H9 (cell line): ENCODE measurements around the gene HRAS. TPM values are rescaled to one million over a fixed set of nuclear protein-coding genes. Genes with fewer than 3 reads are reported as not detected.

ENCODE experiments used
- DNase-seq: peaks from one replicate; pipeline ENCODE4 v3.0.0-alpha.2; 2017
- H2AFZ ChIP-seq: one replicate; pipeline ENCODE4 v1.6.1; 2013; ENCODE audit warnings: mild to moderate bottlenecking, low read length, control low read depth, moderate library complexity
- H2AK5ac ChIP-seq: 2 replicates; pipeline ENCODE4 v1.6.1; 2013; ENCODE audit warnings: low read length, control low read depth, mixed read lengths; ENCODE audit not compliant: insufficient read length
- H2BK120ac ChIP-seq: one replicate; pipeline ENCODE4 v1.6.1; 2013; ENCODE audit warnings: low read depth, mild to moderate bottlenecking, low read length, control low read depth, inconsistent platforms; ENCODE audit not compliant: poor library complexity, severe bottlenecking
- H2BK12ac ChIP-seq: 2 replicates; pipeline ENCODE4 v1.6.1; 2013; ENCODE audit warnings: low read length, control low read depth, mixed read lengths, low read depth; ENCODE audit not compliant: insufficient read length
- H2BK15ac ChIP-seq: 2 replicates; pipeline ENCODE4 v1.6.1; 2013; ENCODE audit warnings: low read depth, low read length, control low read depth
- H2BK20ac ChIP-seq: one replicate; pipeline ENCODE4 v1.6.1; 2013; ENCODE audit warnings: low read depth, mild to moderate bottlenecking, low read length, control low read depth, inconsistent platforms; ENCODE audit not compliant: poor library complexity, severe bottlenecking
- H2BK5ac ChIP-seq: 2 replicates; pipeline ENCODE4 v1.6.1; 2013; ENCODE audit warnings: low read length, control low read depth, mixed read lengths; ENCODE audit not compliant: insufficient read length
- H3K14ac ChIP-seq: 2 replicates; pipeline ENCODE4 v1.6.1; 2013; ENCODE audit warnings: low read length, control low read depth; ENCODE audit not compliant: insufficient read depth
- H3K18ac ChIP-seq: 2 replicates; pipeline ENCODE4 v1.6.1; 2013; ENCODE audit warnings: low read depth, mild to moderate bottlenecking, mixed read lengths, low read length, control low read depth; ENCODE audit not compliant: insufficient read length
- H3K23ac ChIP-seq: 2 replicates; pipeline ENCODE4 v1.6.1; 2013; ENCODE audit warnings: low read length, control low read depth, mixed read lengths, low read depth; ENCODE audit not compliant: insufficient read length
- H3K23me2 ChIP-seq: 2 replicates; pipeline ENCODE4 v1.6.1; 2013; ENCODE audit warnings: low read depth, mild to moderate bottlenecking, mixed read lengths, low read length, control low read depth; ENCODE audit not compliant: insufficient read length, poor library complexity, severe bottlenecking
- H3K27ac ChIP-seq: 2 replicates; pipeline ENCODE4 v1.5.1; 2013; ENCODE audit warnings: low read length, control low read depth, mixed read lengths, low read depth; ENCODE audit not compliant: insufficient read length
- H3K27me3 ChIP-seq: 2 replicates; pipeline ENCODE4 v1.6.1; 2013; ENCODE audit warnings: low read length, control low read depth, inconsistent platforms; ENCODE audit not compliant: insufficient read depth
- H3K4ac ChIP-seq: 2 replicates; pipeline ENCODE4 v1.6.1; 2013; ENCODE audit warnings: low read depth, mild to moderate bottlenecking, control low read depth, inconsistent platforms, low read length, moderate library complexity
- H3K4me1 ChIP-seq: 2 replicates; pipeline ENCODE4 v1.6.1; 2013; ENCODE audit warnings: low read length, control low read depth, inconsistent platforms; ENCODE audit not compliant: insufficient read depth
- H3K4me2 ChIP-seq: 2 replicates; pipeline ENCODE4 v1.6.1; 2013; ENCODE audit warnings: low read length, control low read depth, mixed read lengths; ENCODE audit not compliant: insufficient read length, insufficient read depth
- H3K56ac ChIP-seq: 2 replicates; pipeline ENCODE4 v1.6.1; 2013; ENCODE audit warnings: low read depth, mild to moderate bottlenecking, mixed read lengths, low read length, control low read depth; ENCODE audit not compliant: insufficient read length
- H3K79me1 ChIP-seq: 2 replicates; pipeline ENCODE4 v1.6.1; 2013; ENCODE audit warnings: low read depth, mild to moderate bottlenecking, moderate library complexity, low read length, control low read depth, inconsistent platforms; ENCODE audit not compliant: insufficient read depth, poor library complexity, severe bottlenecking
- H3K79me2 ChIP-seq: 2 replicates; pipeline ENCODE4 v1.6.1; 2013; ENCODE audit warnings: low read length, control low read depth, inconsistent platforms; ENCODE audit not compliant: insufficient read depth
- H3K9ac ChIP-seq: 2 replicates; pipeline ENCODE4 v1.6.1; 2013; ENCODE audit warnings: low read length, control low read depth, mixed read lengths; ENCODE audit not compliant: insufficient read length; ENCODE audit errors: extremely low read depth
- H3K9me3 ChIP-seq: one replicate; pipeline ENCODE4 v1.6.1; 2013; ENCODE audit warnings: low read depth, low read length, inconsistent platforms; ENCODE audit not compliant: control insufficient read depth
- H3T11ph ChIP-seq: one replicate; pipeline ENCODE4 v1.6.1; 2013; ENCODE audit warnings: mild to moderate bottlenecking, low read length, control low read depth, inconsistent platforms
- H4K20me1 ChIP-seq: one replicate; pipeline ENCODE4 v1.6.1; 2013; ENCODE audit not compliant: control insufficient read depth, insufficient read length, insufficient read depth
- H4K5ac ChIP-seq: 2 replicates; pipeline ENCODE4 v1.6.1; 2013; ENCODE audit warnings: low read depth, mild to moderate bottlenecking, mixed read lengths, low read length, control low read depth; ENCODE audit not compliant: insufficient read length
- H4K8ac ChIP-seq: replicated peaks from 2 replicates; pipeline ENCODE4 v1.6.1; 2013; ENCODE audit warnings: low read length, control low read depth, mixed read lengths, low read depth; ENCODE audit not compliant: insufficient read length
- H4K91ac ChIP-seq: 2 replicates; pipeline ENCODE4 v1.6.1; 2013; ENCODE audit warnings: low read depth, mild to moderate bottlenecking, moderate library complexity, mixed read lengths, low read length, control low read depth; ENCODE audit not compliant: insufficient read length
- H3K27ac Mint-ChIP-seq, 3 experiments: 2 replicates in 2 of 3; 3 replicates in 1 of 3; pipeline ENCODE4 v1.8.0; 2020 to 2021; ENCODE audit warnings: mixed read lengths in 3 of 3, mild to moderate bottlenecking in 1 of 3, moderate library complexity in 1 of 3
- H3K27me3 Mint-ChIP-seq: 2 replicates; pipeline ENCODE4 v1.8.0; 2021; ENCODE audit warnings: low read depth, mild to moderate bottlenecking, moderate library complexity, mixed read lengths
- H3K36me3 Mint-ChIP-seq, 3 experiments: 2 replicates in 2 of 3; 3 replicates in 1 of 3; pipeline ENCODE4 v1.8.0; 2020 to 2021; ENCODE audit warnings: low read depth in 3 of 3, mixed read lengths in 3 of 3; ENCODE audit not compliant: insufficient read depth in 1 of 3
- H3K4me1 Mint-ChIP-seq, 2 experiments: 2 replicates each; pipeline ENCODE4 v1.8.0; 2020; ENCODE audit warnings: mixed read lengths in 2 of 2
- H3K4me3 Mint-ChIP-seq, 2 experiments: 2 replicates in 1 of 2; 3 replicates in 1 of 2; pipeline ENCODE4 v1.8.0; 2020 to 2021; ENCODE audit warnings: mild to moderate bottlenecking in 2 of 2, mixed read lengths in 2 of 2, moderate library complexity in 1 of 2
- H3K9me3 Mint-ChIP-seq, 2 experiments: 2 replicates in 1 of 2; 3 replicates in 1 of 2; pipeline ENCODE4 v1.8.0; 2020; ENCODE audit warnings: mild to moderate bottlenecking in 2 of 2, mixed read lengths in 2 of 2, moderate library complexity in 1 of 2
- CTCF ChIP-seq: fragments of 200-600 bp; sonication (generic); conservative IDR thresholded peaks from 3 replicates; pipeline ENCODE4 v1.8.0; 2021; ENCODE audit warnings: antibody characterized with exemption, mild to moderate bottlenecking
- WGBS: extraction: QIAGEN DNeasy Blood & Tissue Kit; methylation state at CpG from one replicate; pipeline ENCODE4 v1.1.7; 2013; ENCODE audit warnings: missing lambda C conversion rate, low lambda C conversion rate, mixed read lengths; ENCODE audit not compliant: insufficient read length; ENCODE audit errors: extremely low coverage; 5-methylcytosine and 5-hydroxymethylcytosine counted together
- total RNA-seq: library from RNA; stranded (reverse); gene quantifications from 2 replicates; pipeline ENCODE4 v1.2.1, GENCODE V29; 2021

HRAS gene
- total RNA-seq, 1 experiment from 2014 or later, result 61.8 TPM

GRCh38 chr11:501001-501682 lies 34.2 kb downstream of the HRAS start:
- Mint-ChIP-seq H3K36me3 (peaks cover 34 to 58% (median 49%) of the 10 kb centered on the region in 3 experiments), H3K27me3 (peaks cover 4% of the 10 kb centered on the region; the same call in 1 of the 2 replicates), H3K27ac (no peak overlapping the region), H3K9me3 (peaks cover 12% of the 10 kb centered on the region in 2 experiments), H3K4me1 (peaks cover 3 to 6% of the 10 kb centered on the region in 2 experiments; a peak in 2 of 4 replicates), H3K4me3 (peak overlapping the region in 1 of 2 experiments; percentile 23; a peak in 1 of 5 replicates)
- no peak overlapping the region for H2BK12ac ChIP-seq
- no CpG with 5 or more reads among the region's 24 CpGs for WGBS
- no peak overlapping the region for H2BK120ac ChIP-seq
- H2BK20ac ChIP-seq, result no peak overlapping the region
- no peak overlapping the region for H3K56ac ChIP-seq
- no peak for TF ChIP-seq CTCF
- H2BK5ac ChIP-seq, result no peak overlapping the region
- H2AFZ ChIP-seq, result no peak overlapping the region
- no peak overlapping the region for H3K18ac ChIP-seq
- no peak overlapping the region for H3T11ph ChIP-seq
- H3K27ac ChIP-seq, result no peak overlapping the region
- no peak overlapping the region for H2AK5ac ChIP-seq
- H3K4me1 ChIP-seq, result no peaks in the 10 kb centered on the region
- no peaks in the 10 kb centered on the region for H4K20me1 ChIP-seq
- no peak overlapping the region for H3K9ac ChIP-seq
- H4K8ac ChIP-seq, result no peak overlapping the region
- no peak overlapping the region for H3K4me2 ChIP-seq
- no peak overlapping the region for H4K91ac ChIP-seq
- H3K4ac ChIP-seq, result no peak overlapping the region
- peaks cover 2% of the 10 kb centered on the region; the same call in 1 of the 2 replicates for H3K79me2 ChIP-seq
- H3K9me3 ChIP-seq, result no peaks in the 10 kb centered on the region
- no peak overlapping the region for H4K5ac ChIP-seq
- DNase-seq, result no peak
- no peak overlapping the region for H2BK15ac ChIP-seq
- H3K14ac ChIP-seq, result no peak overlapping the region
- no peak overlapping the region for H3K23ac ChIP-seq
- no peaks in the 10 kb centered on the region for H3K79me1 ChIP-seq
- no peaks in the 10 kb centered on the region for H3K27me3 ChIP-seq
- peaks cover 6% of the 10 kb centered on the region for H3K23me2 ChIP-seq
